SU-DHL-6 (cell line): ENCODE results near the gene RPS6KA5.

ENCODE experiments used
- EZH2phosphoT487 ChIP-seq: fragments of 200-600 bp; sonication (generic), shearing (Covaris generic); conservative IDR thresholded peaks from 2 replicates; pipeline ENCODE4 v1.6.1; 2018; ENCODE audit warnings: mild to moderate bottlenecking, antibody characterized with exemption, low read length, moderate library complexity, mixed read lengths
- TF ChIP-seq, protein P1 (sequence below): fragments of 200-600 bp; sonication (generic); IDR thresholded peaks from one replicate; pipeline ENCODE4 v1.5.1; 2017; ENCODE audit warnings: antibody characterized with exemption, mild to moderate bottlenecking, low read length, moderate library complexity; ENCODE audit not compliant: insufficient read depth, poor library complexity, severe bottlenecking

- TF ChIP-seq, protein P1, sequence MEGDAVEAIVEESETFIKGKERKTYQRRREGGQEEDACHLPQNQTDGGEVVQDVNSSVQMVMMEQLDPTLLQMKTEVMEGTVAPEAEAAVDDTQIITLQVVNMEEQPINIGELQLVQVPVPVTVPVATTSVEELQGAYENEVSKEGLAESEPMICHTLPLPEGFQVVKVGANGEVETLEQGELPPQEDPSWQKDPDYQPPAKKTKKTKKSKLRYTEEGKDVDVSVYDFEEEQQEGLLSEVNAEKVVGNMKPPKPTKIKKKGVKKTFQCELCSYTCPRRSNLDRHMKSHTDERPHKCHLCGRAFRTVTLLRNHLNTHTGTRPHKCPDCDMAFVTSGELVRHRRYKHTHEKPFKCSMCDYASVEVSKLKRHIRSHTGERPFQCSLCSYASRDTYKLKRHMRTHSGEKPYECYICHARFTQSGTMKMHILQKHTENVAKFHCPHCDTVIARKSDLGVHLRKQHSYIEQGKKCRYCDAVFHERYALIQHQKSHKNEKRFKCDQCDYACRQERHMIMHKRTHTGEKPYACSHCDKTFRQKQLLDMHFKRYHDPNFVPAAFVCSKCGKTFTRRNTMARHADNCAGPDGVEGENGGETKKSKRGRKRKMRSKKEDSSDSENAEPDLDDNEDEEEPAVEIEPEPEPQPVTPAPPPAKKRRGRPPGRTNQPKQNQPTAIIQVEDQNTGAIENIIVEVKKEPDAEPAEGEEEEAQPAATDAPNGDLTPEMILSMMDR, result no peak
- TF ChIP-seq EZH2phosphoT487, result no peak
These were observed 39.7 kb upstream of the RPS6KA5 start for GRCh38 chr14:91100102-91100501.
